ENCODE data around the gene BANP.
"Not testable (repeated sequence)": the region's sequence is repeated elsewhere in the genome, so short reads cannot be mapped to it uniquely, and the experiment has no call there.

DNA sequence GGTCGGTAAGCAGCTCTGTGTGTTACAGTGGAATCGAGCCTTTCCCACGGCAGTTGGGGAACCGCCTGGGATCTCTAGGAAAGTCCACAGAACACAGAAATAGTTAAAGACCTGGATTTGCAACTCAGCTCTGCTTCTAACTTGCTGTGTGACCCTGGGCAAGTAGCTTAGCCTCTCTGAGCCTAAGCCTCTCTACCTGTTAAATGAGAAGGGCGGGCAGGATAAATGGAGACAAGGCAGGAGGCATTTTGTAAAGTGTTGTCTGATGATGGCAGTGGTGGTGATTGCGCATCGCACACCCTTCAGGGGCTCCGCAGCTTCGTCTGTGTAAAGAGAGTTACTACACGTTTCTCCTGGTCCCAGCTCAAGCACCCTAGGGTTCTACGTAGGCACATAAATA is 43.1 kb upstream of the BANP start:
- not testable (repeated sequence) for TF ChIP-seq EZH2phosphoT487 (IDR thresholded peaks at IDR 0.05; ENCODE audit: low read depth, severe bottlenecking, unreplicated experiment); EZH2 (IDR thresholded peaks at IDR 0.05; ENCODE audit: borderline replicate concordance)
- TF ChIP-seq, protein P1, sequence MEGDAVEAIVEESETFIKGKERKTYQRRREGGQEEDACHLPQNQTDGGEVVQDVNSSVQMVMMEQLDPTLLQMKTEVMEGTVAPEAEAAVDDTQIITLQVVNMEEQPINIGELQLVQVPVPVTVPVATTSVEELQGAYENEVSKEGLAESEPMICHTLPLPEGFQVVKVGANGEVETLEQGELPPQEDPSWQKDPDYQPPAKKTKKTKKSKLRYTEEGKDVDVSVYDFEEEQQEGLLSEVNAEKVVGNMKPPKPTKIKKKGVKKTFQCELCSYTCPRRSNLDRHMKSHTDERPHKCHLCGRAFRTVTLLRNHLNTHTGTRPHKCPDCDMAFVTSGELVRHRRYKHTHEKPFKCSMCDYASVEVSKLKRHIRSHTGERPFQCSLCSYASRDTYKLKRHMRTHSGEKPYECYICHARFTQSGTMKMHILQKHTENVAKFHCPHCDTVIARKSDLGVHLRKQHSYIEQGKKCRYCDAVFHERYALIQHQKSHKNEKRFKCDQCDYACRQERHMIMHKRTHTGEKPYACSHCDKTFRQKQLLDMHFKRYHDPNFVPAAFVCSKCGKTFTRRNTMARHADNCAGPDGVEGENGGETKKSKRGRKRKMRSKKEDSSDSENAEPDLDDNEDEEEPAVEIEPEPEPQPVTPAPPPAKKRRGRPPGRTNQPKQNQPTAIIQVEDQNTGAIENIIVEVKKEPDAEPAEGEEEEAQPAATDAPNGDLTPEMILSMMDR (IDR thresholded peaks at IDR 0.05; ENCODE audit: poor library complexity), result not testable (repeated sequence)
